ENCODE results near the gene TNFRSF13B.
"Not testable (repeated sequence)": the region's sequence is repeated elsewhere in the genome, so short reads cannot be mapped to it uniquely, and the experiment has no call there.

TNFRSF13B gene

GRCh38 chr17:16926571-16927451, 45.1 kb downstream of the TNFRSF13B start:
- DNase-seq (ENCODE audit: low spot score) = no peak

- no peak for DNase-seq (ENCODE audit: low spot score)
Observed at GRCh38 chr17:16926061-16926511, 45.8 kb downstream of the TNFRSF13B start.

DNA sequence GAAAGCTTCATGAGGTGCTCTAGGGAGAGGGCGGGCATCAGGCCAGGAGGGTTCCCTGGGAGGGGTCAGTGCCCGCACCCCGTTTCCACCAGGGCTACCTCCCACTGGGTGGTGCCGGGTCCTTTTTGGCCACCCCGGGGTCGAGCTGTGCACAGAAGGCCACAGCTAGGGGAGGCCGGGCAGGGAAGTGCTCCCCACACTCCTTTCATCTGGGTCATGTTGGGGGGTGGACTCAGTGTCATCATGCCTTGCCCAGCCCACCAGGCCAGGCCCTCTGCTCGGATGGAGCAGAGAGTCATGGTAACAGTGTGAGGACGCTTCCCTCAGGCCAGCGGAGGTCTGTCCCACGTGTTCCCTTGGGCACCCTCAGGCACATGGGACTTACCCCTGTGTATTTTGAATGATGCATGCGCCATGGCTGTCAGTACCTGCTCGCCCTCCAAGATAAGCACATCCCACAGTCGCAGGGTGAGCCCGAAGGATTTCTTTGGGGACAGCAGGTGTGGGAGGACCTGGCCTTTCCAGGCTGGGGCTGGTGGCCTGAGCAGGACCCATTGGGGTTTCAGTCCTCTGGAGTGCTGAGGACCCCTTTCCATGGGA, 46.4 kb downstream of the TNFRSF13B start:
- DNase-seq (ENCODE audit: low spot score) = no peak

- no peak for DNase-seq (ENCODE audit: low spot score)
Observed at GRCh38 chr17:16924696-16925440, 47.0 kb downstream of the TNFRSF13B start.

DNA sequence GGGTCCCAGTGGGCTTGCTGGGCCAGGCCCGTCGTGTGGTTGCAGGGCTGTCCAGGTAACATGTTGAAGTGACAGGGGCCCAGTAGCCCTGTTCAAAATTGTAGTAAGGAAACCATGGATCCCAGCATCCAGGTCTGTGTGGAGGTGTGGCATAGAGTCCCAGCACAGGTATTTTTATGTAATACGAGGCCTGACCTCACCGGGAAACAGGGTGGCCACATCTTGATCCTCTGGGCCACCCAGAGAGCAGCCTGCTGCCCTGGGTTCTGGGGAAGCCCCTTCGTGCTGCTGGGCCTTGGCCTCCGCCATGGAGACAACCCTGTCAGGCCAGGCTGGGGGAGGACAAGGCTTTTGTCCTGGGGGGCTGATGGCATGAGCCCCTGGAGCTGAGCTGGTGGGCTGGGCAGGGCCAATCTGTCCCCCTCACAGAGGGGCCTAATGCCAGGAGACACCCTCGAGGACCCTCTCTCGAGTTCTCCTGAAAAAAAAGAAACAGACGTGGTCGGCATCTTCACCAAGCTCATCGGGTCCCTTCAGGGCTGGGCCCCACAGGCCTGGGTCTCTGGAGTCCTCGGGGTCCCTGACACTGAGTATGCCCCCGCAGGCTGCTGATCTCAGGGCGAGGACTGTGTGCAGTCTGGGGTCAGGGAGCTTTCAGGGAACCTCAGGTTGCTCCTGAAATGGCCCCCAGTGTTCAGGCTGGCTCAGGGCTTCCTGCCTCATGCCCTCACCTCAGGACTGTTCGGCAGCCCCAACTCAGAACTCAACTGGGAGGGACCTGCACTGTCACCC, 47.8 kb downstream of the TNFRSF13B start:
- DNase-seq (ENCODE audit: low spot score) = no peak

- DNase-seq (ENCODE audit: low spot score) = no peak
Observed at GRCh38 chr17:16923097-16923903, 48.6 kb downstream of the TNFRSF13B start.

DNA sequence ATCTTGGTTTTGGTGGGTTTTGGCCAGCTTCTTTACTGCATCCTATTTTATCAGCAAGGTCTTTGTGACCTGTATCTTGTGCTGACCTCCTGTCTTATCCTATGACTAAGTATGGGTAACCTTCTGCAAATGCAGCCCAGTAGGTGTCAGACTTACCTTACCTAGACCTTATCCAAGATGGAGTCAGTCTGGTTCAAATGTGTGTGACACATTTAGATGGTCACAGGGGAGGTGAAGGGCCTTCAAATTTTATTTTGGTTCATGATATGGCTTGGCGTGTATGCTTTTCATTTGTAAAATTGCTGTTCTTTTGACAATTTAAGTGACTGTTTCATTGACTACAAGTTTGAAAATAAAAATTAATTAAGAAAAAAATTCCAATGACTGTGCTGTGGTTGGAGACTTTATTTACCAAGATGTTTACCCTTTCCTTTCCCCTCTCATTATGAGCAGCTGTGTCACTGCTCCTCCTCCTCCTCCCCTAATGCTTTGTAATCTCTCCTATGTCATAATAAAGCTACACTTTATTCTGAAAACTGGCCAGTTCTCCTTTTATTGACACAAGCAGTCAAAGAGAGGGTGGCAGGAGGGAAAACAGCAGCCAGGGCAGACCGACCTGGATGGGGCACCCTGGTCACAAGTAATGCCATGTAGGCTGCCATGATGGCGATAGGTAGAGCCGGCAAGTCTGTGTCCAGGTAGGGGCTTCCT, 49.4 kb downstream of the TNFRSF13B start:
- no peak for DNase-seq (ENCODE audit: low spot score)

- not testable (repeated sequence) for DNase-seq (ENCODE audit: low spot score)
Observed at GRCh38 chr17:16921451-16921850, 50.5 kb downstream of the TNFRSF13B start.

DNA sequence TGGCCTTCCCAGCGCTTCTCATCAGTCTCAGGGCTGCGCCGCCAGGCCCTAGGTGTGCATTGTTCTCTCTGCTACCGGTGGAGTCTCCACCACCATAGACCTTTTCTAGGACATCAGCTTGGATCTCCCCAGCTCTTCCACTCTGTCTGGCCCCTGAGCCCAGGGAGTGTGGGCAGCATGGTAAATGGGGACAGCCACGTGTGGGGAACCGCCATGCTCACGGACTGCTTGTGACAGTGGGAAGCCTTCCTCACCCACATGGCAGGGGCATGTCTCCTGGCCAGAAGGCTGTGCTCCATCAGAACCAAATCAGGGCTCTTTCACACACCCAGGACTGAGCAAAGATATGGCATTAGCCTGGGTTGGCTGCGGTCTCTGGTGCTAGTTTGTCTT, 51.3 kb downstream of the TNFRSF13B start:
- no peak for DNase-seq (ENCODE audit: low spot score)

DNA sequence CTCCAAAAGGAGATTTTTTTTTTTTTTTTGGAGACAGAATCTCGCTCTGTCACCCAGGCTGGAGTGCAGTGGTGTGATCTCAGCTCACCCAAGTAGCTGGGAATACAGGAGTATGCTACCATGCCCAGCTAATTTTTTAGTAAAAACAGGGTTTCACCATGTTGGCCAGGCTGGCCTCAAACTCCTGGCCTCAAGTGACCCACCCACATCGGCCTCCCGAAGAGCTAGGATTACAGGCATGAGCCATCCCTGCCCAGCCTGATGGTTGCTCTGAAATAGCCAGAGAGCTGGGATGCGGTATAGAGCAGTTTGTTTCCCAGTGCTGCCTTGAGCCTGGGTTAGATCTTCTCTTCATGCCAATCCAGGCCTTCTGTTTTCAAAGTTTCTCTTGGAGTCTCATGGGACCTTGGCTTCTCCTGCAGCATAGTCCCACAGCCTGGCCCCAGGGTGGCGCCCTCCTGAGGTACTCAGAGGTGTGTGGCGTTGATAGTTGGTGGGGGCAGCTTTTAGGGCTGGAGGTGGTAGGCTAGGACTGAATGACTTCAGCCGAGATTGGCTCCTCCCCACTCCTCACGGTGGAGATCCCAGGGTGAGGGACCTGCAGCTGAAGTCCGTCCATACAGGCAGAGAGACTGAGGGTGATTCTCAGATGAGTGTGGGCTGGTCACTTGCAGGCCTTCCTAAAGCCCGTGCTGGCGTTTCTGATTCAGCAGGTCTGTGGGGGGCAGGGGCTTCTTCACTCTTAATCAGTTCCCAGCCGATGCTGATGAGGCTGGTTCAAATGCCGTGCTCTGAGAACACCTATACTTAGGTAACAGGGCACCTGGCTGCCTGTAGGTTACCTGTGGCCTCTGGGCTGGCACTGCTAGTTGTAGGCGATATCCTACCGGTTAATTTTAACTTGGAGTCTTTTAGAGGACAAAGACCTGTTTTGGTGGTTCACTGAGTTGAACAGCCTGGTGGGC, 52.0 kb downstream of the TNFRSF13B start:
- DNase-seq (ENCODE audit: low spot score) = no peak

- no peak for DNase-seq (ENCODE audit: low spot score)
Observed at GRCh38 chr17:16918443-16918842, 53.5 kb downstream of the TNFRSF13B start.

- DNase-seq (ENCODE audit: low spot score) = no peak
Observed at GRCh38 chr17:16917671-16918394, 54.1 kb downstream of the TNFRSF13B start.

- DNase-seq (ENCODE audit: low spot score) = no peak
Observed at GRCh38 chr17:16916557-16916920, 55.4 kb downstream of the TNFRSF13B start.

DNA sequence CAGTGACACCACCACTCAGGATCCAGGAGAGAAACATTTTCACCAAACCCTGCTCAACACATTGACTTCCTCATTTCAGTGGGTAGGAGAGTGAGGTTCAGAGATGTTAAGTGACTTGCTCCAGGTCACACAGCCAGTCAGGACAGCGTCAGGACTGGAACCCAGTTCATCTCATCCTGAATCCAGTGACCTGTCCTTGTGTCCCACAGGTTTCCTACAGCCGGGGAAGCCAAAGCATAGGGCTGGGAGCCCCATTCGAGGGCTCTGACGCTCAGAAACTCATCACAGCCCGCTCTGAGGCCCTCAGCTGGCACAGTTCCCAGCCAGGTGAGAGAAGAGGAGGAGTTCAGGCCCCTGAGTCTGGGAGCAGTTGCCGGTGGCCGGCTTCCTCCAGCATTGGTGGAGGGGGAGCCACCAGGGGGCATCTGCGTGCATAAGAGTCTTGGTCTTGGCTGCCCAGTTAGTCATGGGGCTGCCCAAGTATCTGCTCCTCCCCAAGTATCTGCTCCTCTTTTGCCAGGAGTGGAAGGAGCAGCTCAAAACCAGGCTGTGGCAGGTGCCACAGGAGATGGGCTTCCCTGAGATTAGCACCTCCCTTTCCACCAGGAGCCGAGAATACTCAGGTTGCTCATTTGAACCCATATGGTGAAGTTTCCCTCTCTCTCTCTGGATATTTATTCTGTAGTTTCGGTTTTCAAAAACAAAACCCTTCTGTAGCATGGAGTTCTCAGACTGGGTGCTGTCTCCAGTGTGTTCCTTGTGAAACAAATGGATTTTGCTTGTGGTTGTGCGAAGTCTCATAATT, 56.0 kb downstream of the TNFRSF13B start:
- peak; percentile 70 for DNase-seq (ENCODE audit: low spot score)

GRCh38 chr17:16913463-16913862, 58.5 kb downstream of the TNFRSF13B start:
- no peak for DNase-seq (ENCODE audit: low spot score)

DNA sequence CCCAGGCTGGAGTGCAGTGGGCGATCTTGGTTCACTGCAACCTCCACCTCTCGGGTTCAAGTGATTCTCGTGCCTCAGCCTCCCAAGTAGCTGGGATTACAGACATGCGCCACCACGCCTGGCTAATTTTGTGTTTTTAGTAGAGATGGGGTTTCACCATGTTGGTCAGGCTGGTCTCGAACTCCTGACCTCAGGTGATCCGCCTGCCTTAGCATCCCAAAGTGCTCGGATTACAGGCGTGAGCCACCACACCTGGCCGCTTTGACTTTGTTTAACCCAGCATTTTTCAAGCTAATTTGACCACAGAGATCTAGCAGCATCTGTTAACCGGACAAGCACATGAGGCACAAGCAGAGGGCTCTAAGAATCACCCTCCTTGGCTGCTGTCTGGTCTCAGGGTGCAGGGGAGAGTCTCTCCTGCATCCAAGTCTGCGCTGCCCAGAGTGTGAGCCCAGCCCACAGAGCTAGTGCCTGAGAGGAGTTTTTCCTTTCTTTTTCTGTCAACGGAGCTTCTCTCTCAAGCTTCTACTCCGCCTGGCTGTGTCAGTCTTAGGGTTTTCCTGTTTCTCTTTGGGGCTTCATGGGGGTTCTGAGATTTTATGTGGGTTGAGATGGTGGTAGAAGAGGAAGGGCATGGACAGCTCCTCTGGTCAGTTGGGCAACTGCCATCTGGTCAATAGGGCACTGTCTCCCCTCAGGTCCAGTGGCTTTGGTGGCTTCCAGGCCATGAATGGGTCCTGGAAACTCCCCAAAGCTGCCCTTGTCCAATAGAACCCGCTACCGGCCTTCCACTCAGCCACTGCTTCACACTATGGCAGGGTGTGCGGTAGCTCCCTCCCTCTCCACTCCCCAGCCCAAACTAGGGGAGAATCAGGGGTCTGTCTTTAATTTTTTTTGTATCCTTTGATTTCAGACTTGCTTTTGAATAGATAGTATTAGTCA, 59.6 kb downstream of the TNFRSF13B start:
- DNase-seq (ENCODE audit: low spot score) = no peak
